Stomach smooth muscle (tissue), 2 donors: ENCODE measurements around the gene C16orf86.

Experiments used
- H3K27ac ChIP-seq: one replicate; pipeline ENCODE4 v1.7.0; 2013; ENCODE audit warnings: mild to moderate bottlenecking, low read length, inconsistent platforms
- H3K27me3 ChIP-seq, 2 donors: one replicate each; pipeline ENCODE4 v1.7.0; 2013; ENCODE audit warnings: low read length in 2 of 2; ENCODE audit not compliant: insufficient read depth in 2 of 2, control insufficient read depth in 1 of 2
- H3K36me3 ChIP-seq, 2 donors: one replicate each; pipeline ENCODE4 v1.7.0; 2013; ENCODE audit warnings: low read length in 2 of 2; ENCODE audit not compliant: control insufficient read depth in 2 of 2, insufficient read depth in 2 of 2
- H3K4me1 ChIP-seq: one replicate; pipeline ENCODE4 v1.7.0; 2013; ENCODE audit warnings: low read length; ENCODE audit not compliant: control insufficient read depth, insufficient read depth
- H3K4me3 ChIP-seq, 2 donors: one replicate each; pipeline ENCODE4 v1.7.0; 2013; ENCODE audit warnings: low read length in 2 of 2
- H3K9ac ChIP-seq, 2 donors: one replicate each; pipeline ENCODE4 v1.7.0; 2013; ENCODE audit warnings: low read length in 2 of 2, mild to moderate bottlenecking in 1 of 2
- H3K9me3 ChIP-seq, 2 donors: one replicate each; pipeline ENCODE4 v1.7.0; 2013; ENCODE audit warnings: low read length in 2 of 2; ENCODE audit not compliant: control insufficient read depth in 2 of 2
- donor health status: healthy.
- donor health status: Pancreatic carcinoma.

The C16orf86 gene

DNA sequence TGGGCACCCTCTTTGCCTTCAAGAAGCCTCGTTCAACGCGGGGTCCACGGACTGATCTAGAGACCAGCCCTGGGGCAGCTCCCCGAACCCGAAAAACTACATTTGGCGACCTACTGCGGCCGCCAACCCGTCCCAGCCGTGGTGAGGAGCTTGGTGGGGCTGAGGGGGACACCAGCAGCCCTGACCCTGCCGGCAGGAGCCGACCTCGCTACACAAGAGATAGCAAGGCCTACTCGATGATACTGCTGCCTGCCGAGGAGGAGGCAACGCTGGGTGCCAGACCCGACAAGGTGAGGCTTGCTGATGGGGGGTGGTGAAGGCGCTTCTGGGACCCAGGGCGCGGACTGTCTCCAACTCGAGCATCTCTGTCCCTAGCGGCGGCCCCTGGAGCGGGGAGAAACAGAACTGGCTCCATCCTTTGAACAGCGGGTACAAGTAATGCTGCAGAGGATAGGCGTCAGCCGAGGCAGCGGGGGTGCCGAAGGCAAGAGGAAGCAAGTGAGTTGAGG, 12.2 kb upstream of the C16orf86 start:
- H3K9ac ChIP-seq: no peak overlapping the region
- peaks cover 27% of the 10 kb centered on the region for H3K4me1 ChIP-seq
- H3K4me3 ChIP-seq: no peak overlapping the region
- peaks cover 27 to 47% of the 10 kb centered on the region in 2 donors for H3K27me3 ChIP-seq
- no peak overlapping the region for H3K27ac ChIP-seq
- peaks cover 0 to 7% of the 10 kb centered on the region in 2 donors for H3K36me3 ChIP-seq
- no peaks in the 10 kb centered on the region for H3K9me3 ChIP-seq

DNA sequence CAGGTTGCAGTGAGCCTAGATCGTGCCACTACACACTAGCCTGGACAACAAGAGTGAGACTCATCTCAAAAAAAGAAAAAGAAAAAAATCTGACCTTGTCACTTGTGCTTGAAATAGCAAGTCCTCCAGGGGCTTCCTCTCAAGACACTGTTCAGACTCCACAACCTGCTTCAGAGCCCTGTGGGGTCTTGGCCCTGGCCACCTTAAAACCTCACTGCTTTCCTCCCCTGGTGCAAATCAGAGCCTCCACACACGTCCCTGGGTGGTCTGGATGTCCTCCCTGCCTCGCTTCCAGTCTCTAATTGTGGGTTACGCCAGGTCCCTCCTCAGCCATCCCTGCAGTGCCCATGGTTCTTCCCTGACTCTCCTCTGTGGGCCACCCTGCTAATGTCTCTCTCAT, 11.3 kb upstream of the C16orf86 start:
- H3K36me3 ChIP-seq: peaks cover 0 to 7% of the 10 kb centered on the region in 2 donors
- no peaks in the 10 kb centered on the region for H3K9me3 ChIP-seq
- no peak overlapping the region for H3K27ac ChIP-seq
- H3K4me1 ChIP-seq: peaks cover 26% of the 10 kb centered on the region
- no peak overlapping the region for H3K4me3 ChIP-seq
- peaks cover 21 to 40% of the 10 kb centered on the region in 2 donors for H3K27me3 ChIP-seq
- H3K9ac ChIP-seq: no peak overlapping the region

DNA sequence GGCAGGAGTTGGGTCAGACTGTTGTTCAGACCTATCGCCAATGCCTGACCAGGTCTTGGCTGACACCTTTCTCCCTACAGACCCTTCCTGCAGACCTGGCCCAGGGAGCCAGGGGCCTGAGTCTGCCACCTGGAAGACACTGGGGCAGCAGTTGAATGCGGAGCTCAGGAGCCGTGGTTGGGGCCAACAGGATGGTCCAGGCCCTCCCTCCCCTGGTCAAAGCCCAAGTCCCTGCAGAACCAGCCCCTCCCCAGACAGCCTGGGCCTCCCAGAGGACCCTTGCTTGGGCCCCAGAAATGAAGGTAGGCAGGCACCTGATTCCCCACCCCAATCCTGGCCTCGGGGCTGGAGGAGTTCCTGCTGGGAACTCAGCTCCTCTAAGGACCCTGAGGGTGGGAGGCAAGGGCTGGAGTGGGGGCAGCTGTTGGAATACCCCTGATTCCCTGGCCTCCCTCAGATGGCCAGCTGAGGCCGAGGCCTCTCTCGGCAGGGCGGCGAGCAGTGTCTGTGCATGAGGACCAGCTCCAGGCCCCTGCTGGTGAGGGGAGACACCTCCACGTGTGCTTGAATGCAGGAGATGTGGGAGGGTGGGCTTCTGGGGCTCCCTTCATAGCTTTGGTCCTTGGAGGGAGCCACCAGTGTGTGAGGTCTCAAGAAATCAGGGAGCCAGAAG, 10.1 kb upstream of the C16orf86 start:
- Histone ChIP-seq H3K4me1 (peaks cover 35% of the 10 kb centered on the region), H3K4me3 (no peak overlapping the region), H3K27me3 (peaks cover 17 to 29% of the 10 kb centered on the region in 2 donors), H3K9me3 (no peaks in the 10 kb centered on the region), H3K36me3 (peaks cover 0 to 7% of the 10 kb centered on the region in 2 donors), H3K27ac (no peak overlapping the region), H3K9ac (no peak overlapping the region)

DNA sequence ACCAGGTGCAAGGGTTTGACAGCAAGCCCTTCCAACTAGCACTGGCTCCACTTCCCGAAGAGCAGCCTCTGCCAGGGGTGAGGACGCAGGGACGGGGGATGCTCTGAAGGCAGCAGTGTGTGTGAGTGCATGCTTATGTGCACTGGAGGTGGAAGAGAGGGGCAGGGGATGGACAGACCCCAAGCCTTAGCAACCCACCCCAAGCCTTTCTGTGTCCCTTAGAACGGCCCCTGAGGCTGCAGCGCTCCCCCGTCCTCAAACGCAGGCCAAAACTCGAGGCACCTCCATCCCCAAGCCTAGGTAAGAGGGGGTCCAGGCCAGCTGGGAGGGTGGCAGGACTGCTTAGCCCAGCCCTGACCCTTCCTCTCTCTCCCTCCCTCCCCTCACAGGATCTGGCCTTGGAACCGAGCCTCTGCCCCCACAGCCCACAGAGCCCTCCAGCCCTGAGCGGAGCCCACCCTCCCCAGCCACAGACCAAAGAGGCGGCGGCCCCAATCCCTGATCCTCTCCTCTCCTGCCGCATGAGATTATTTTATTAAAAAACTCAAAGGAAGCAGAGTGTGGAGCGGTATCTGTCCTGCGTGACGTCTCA, 9.5 kb upstream of the C16orf86 start:
- Histone ChIP-seq H3K4me1 (peaks cover 40% of the 10 kb centered on the region), H3K27me3 (peaks cover 11 to 22% of the 10 kb centered on the region in 2 donors), H3K27ac (no peak overlapping the region), H3K4me3 (no peak overlapping the region), H3K9ac (no peak overlapping the region), H3K36me3 (peaks cover 0 to 7% of the 10 kb centered on the region in 2 donors), H3K9me3 (no peaks in the 10 kb centered on the region)

DNA sequence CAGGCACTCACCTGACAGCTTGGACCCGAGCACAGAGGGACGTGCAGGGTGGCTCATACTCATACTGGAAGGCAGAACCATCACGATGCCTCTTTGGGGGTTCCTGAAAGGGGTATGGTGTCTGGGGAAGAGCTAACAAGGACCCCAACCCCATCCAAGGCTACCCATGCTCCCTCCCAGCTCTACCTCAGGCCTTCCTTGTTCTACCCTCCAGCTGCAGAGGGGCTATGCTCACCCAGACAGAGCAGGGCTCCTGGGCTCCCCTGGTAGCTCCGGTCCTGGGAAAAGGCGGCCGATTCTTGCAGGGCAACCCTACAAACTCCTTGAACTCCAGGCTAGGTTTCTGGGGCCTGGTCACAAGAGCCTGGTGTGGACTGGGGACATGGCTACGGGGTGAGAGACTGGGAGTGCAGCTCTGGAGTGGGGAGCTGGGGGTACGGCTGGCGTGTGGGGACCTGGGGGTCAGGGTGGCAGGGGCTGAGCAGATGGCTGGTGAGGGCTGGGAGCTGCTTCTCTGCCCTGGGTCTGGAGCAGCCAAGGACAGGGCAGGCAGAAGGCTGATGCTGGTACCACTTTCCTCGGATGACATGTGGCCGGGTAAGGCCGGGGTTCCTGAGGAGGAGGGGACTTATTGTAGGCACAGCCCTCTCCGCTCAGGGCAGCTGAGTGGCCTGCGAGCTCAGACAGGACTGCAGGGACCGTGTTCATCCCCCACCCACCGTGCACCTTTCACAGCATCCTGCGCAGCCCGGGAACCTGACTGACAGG, 8.7 kb upstream of the C16orf86 start:
- no peak overlapping the region for H3K9ac ChIP-seq
- no peak overlapping the region for H3K4me3 ChIP-seq
- no peak overlapping the region for H3K27ac ChIP-seq
- peaks cover 7 to 18% of the 10 kb centered on the region in 2 donors for H3K27me3 ChIP-seq
- peaks cover 5 to 7% of the 10 kb centered on the region in 2 donors for H3K36me3 ChIP-seq
- H3K4me1 ChIP-seq: peaks cover 36% of the 10 kb centered on the region
- H3K9me3 ChIP-seq: no peaks in the 10 kb centered on the region

DNA sequence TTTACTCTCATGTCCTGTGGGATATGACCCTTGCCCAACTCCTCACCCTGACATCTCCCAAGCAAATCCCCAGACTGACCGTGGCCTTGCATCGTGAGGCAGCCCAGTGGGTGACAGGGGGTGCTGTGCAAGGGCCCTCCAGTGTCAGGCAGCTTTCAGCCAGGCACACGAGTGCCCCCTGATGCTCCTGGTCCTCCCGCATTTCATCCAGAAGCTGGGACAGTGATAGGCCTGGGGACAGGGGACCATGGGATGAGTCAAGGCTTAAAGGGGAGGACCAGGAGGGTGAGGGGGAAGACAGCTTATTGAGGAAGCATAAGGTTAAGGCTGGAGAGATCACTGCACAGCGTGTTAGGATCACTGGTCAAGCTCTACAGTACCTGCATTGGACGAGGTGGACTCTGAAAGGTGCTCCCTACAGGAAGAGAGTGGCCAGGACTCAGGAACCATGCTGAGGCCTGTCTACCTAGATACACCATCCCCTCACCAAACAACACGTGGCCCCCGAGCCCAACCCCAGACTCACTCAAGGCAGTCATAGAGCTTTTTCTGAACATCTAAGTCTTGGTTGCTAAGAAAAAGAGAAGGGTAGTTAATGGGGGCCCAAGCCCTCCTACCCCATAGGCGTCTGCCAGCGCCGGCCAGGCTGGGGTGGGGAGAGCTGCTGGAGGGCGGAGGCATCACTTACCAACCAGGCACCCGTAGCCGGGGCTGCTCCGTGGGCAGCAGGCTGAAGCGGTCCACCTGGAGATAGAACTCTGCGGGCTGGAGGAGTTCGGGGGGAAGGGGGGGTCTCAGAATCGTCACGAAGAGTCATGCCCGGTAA, 7.6 kb upstream of the C16orf86 start:
- H3K4me3 ChIP-seq: peak overlapping the region; percentile 81 to 96
- peak overlapping the region; percentile 92 for H3K27ac ChIP-seq
- H3K27me3 ChIP-seq: peaks cover 7 to 8% of the 10 kb centered on the region in 2 donors
- H3K4me1 ChIP-seq: peaks cover 30% of the 10 kb centered on the region
- H3K36me3 ChIP-seq: peaks cover 6 to 16% of the 10 kb centered on the region in 2 donors
- H3K9me3 ChIP-seq: no peaks in the 10 kb centered on the region
- H3K9ac ChIP-seq: peak overlapping the region; percentile 74 to 94

DNA sequence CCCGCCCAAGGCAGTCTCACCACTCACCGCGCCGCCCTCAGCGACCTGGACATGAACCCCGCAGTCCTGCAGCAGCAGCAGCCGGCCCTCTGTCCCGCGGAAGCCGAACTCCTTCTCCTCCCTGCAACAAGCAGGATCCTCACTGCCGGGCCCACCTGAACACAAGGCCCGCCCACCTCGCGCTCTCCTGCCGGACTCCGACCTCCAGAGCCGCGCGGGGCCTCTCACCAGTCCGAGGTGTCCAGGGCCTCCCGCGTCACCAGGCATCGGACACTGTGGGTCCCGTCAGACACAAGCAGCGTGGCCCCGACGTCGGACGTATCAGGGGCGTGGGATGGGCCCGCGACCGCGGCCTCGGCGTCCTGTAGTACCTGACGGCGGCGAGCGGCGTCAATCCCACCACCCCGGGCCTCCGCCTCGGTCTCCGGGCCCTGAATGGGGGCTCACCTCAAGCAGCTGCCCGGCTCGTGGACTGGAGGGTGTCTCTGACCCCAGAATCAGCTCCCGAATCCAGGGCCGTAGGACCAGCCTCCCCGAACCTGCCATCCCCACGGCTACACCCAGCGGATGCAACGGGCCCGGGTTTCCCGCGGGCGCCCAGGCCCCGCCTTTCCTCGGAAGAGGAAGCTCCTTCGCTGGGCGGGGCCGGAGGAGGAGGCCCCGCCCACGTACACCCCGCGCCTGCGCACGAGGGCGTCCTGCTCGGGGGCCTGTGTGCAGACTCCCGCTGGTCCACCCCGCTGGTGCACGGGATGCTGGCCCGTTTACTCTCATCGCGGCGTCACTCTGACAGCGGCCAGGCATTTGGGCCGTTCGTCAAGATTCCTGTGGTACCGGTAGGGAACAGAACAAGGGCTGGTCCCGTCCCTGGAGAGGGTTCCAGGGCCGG, 6.7 kb upstream of the C16orf86 start, which contains the start of gene ACD:
Gene ACD, minus strand, starts transcription at position 586 of the 889 bp plus-strand sequence. Its CDS starts 40 bp downstream, at position 546.
- H3K36me3 ChIP-seq: peaks cover 8 to 20% of the 10 kb centered on the region in 2 donors
- no peaks in the 10 kb centered on the region for H3K9me3 ChIP-seq
- peaks cover 0 to under 1% of the 10 kb centered on the region in 2 donors for H3K27me3 ChIP-seq
- H3K4me3 ChIP-seq: peak within 1 kb of the TSS; percentile 81 to 96
- peak within 1 kb of the TSS; percentile 74 to 94 for H3K9ac ChIP-seq
- H3K4me1 ChIP-seq: peaks cover 30% of the 10 kb centered on the region
- H3K27ac ChIP-seq: peak within 1 kb of the TSS; percentile 92

DNA sequence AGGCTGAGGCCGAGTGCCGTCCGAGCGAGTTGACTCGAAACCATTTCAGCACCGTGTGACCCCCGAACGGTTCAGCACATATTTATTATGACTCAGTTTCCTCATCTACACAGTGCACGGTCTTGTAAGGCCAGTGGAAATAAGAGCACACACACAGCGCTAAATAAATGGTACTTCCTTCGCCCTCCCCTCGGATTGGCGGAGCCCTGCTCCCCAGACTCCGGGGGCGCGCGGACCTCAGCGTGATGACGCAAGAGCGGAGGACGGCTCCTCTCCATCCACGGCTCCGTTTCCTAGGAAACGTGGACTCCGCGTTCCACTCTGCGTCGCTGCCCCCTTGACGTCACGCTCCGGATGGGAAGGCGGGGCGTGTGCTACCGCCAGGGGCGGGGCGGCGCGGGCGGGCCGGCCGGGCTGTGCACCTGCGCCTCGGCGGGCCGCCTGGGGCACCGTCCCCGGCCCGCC, 6.0 kb upstream of the C16orf86 start, which contains the start of gene PARD6A:
Gene PARD6A, plus strand, starts transcription at position 397 of the 465 bp plus-strand sequence. CDS start 79 bp downstream, outside the sequence.
- Histone ChIP-seq H3K27ac (peak within 1 kb of the TSS; percentile 92), H3K4me3 (peak within 1 kb of the TSS; percentile 81 to 96), H3K9me3 (no peaks in the 10 kb centered on the region), H3K9ac (peak within 1 kb of the TSS; percentile 74 to 94), H3K27me3 (no peaks in the 10 kb centered on the region), H3K36me3 (peaks cover 8 to 20% of the 10 kb centered on the region in 2 donors), H3K4me1 (peaks cover 31% of the 10 kb centered on the region)

DNA sequence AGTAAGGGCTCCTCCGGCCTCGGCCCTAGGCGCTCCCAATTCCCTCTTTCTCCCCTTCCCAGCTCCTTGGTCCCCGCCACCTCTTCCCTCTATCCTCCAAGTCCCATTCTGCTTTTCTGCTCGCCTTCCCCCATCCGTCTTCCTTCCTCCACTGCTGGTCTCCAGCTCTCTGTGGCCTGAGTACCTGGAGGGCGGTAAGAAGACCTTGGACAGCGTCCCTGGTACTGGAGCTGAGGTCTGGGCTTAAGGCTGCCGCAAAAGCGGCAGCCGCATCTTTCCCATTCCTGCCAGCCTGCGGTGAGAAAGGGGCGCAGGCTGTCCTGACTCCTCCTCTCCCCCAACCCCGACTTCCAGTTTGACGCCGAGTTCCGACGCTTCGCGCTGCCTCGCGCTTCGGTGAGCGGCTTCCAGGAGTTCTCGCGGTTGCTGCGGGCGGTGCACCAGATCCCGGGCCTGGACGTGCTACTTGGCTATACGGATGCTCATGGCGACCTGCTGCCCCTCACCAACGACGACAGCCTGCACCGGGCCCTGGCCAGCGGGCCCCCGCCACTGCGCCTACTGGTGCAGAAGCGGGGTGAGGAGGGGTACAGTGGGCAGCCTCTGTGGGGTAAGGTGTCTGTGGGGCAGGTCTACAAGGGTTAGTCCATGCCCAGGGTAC, 5.4 kb upstream of the C16orf86 start:
- Histone ChIP-seq H3K27me3 (no peaks in the 10 kb centered on the region), H3K9ac (peak overlapping the region; percentile 36 to 62), H3K4me1 (peaks cover 37% of the 10 kb centered on the region), H3K4me3 (peak overlapping the region; percentile 37 to 96), H3K36me3 (peaks cover 8 to 20% of the 10 kb centered on the region in 2 donors), H3K27ac (peak overlapping the region; percentile 83), H3K9me3 (no peaks in the 10 kb centered on the region)
